ENCODE data around the gene VWA8. TPM values are rescaled to one million over a fixed set of nuclear protein-coding genes. Genes with fewer than 3 reads are reported as not detected.
"Not testable (repeated sequence)": the region's sequence is repeated elsewhere in the genome, so short reads cannot be mapped to it uniquely, and the experiment has no call there.

Gene VWA8
- total and polyA plus RNA-seq, 7 donors: 3.0 to 37.5 (median 24.7) TPM

DNA sequence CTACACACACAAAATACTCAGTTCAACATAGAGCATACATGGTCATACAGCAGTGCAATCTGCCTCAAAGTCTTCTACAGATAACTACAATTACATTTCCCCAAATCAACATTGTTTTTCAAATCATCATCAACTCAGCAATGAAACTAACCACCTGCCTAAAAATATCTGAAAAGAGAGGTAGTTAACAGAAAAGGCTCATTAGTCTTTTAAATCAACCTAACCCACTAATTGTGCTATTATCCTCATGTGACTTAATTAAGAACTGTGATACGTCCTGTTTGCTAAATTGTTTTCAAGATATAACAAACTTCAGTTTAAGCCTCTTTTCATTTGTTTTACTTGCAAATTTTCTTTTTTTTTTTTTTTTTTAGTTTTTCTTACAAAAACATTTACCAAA, 65.4 kb downstream of the VWA8 start:
- Histone ChIP-seq H3K27me3 (no peaks in the 10 kb centered on the region), H3K36me3 (peaks cover 0 to 7% (median 2%) of the 10 kb centered on the region in 4 donors), H3K4me3 (no peak overlapping the region), H3K4me1 (no peaks in the 10 kb centered on the region), H3K27ac (no peak overlapping the region), H3K9me3 (no peaks in the 10 kb centered on the region)
- WGBS, 2 donors: 94 to 98% methylated on average over 1 of the region's 1 CpG
- intact Hi-C loops (cut with DNase I): no loop called here
- TF ChIP-seq POLR2AphosphoS5 (IDR thresholded peaks at IDR 0.05) (no peak), POLR2A (IDR thresholded peaks at IDR 0.05) (no peak), EP300 (IDR thresholded peaks at IDR 0.05) (no peak)
- TF ChIP-seq, protein P1, sequence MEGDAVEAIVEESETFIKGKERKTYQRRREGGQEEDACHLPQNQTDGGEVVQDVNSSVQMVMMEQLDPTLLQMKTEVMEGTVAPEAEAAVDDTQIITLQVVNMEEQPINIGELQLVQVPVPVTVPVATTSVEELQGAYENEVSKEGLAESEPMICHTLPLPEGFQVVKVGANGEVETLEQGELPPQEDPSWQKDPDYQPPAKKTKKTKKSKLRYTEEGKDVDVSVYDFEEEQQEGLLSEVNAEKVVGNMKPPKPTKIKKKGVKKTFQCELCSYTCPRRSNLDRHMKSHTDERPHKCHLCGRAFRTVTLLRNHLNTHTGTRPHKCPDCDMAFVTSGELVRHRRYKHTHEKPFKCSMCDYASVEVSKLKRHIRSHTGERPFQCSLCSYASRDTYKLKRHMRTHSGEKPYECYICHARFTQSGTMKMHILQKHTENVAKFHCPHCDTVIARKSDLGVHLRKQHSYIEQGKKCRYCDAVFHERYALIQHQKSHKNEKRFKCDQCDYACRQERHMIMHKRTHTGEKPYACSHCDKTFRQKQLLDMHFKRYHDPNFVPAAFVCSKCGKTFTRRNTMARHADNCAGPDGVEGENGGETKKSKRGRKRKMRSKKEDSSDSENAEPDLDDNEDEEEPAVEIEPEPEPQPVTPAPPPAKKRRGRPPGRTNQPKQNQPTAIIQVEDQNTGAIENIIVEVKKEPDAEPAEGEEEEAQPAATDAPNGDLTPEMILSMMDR (IDR thresholded peaks at IDR 0.05): no peak
- DNase-seq: no peak

DNA sequence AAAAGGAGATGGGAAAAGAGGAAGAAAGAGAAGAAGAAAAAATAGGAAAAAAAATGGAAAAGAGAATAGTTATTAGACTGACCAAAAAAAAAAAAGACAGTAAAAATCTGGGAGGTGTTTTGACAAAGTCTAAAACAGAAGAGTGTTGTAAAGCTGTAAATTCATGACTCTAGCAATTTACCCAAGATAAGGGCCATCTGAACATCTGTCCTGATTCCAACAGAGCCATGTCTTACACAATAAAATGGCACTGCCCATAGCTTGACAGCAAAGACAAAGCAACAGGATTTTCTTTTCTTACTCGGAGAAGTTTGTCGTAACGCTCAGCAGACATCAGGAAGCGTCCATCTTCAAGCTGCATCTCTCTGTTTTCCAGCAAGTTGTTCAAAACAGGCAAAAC, 69.8 kb downstream of the VWA8 start:
- intact Hi-C loops (cut with DNase I): no loop called here
- Histone ChIP-seq H3K36me3 (peaks cover 0 to 12% (median 3%) of the 10 kb centered on the region in 4 donors), H3K4me3 (no peak overlapping the region), H3K9me3 (no peaks in the 10 kb centered on the region), H3K27me3 (no peaks in the 10 kb centered on the region), H3K27ac (no peak overlapping the region), H3K4me1 (no peaks in the 10 kb centered on the region)
- 23 to 63% methylated on average over 4 of the region's 4 CpGs for WGBS, 2 donors
- no peak for DNase-seq
- TF ChIP-seq POLR2AphosphoS5 (IDR thresholded peaks at IDR 0.05) (no peak), EP300 (IDR thresholded peaks at IDR 0.05) (no peak), POLR2A (IDR thresholded peaks at IDR 0.05) (no peak)
- TF ChIP-seq, protein P1 (IDR thresholded peaks at IDR 0.05): no peak

DNA sequence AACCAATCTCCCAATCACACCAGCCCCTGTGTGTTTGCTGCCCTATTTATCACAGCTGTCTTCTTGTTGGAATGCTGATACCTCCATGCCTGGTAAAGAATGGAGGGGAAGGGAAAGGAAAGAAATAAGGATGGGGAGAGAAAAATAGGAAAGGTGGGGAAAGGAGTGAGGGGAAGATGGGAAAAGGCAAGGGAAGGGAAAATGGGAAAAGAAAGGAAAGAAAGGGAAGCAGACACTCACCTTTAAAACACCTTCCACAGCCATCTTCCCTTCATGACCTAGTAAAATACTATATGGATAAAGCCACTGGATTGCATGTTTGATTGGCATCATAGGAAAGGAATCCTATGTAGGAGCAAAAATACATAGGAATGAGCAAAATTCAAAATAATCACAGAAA, 77.8 kb downstream of the VWA8 start:
- no peaks in the 10 kb centered on the region for H3K4me1 ChIP-seq
- no peak overlapping the region for H3K27ac ChIP-seq
- no peaks in the 10 kb centered on the region for H3K9me3 ChIP-seq
- intact Hi-C loops (cut with DNase I): no loop called here
- no peak for DNase-seq
- no peaks in the 10 kb centered on the region for H3K27me3 ChIP-seq
- no peak overlapping the region for H3K4me3 ChIP-seq
- TF ChIP-seq POLR2AphosphoS5 (IDR thresholded peaks at IDR 0.05) (no peak), POLR2A (IDR thresholded peaks at IDR 0.05) (no peak), EP300 (IDR thresholded peaks at IDR 0.05) (no peak)
- TF ChIP-seq, protein P1 (IDR thresholded peaks at IDR 0.05): no peak
- H3K36me3 ChIP-seq: peaks cover 0 to 30% (median 3%) of the 10 kb centered on the region in 4 donors

DNA sequence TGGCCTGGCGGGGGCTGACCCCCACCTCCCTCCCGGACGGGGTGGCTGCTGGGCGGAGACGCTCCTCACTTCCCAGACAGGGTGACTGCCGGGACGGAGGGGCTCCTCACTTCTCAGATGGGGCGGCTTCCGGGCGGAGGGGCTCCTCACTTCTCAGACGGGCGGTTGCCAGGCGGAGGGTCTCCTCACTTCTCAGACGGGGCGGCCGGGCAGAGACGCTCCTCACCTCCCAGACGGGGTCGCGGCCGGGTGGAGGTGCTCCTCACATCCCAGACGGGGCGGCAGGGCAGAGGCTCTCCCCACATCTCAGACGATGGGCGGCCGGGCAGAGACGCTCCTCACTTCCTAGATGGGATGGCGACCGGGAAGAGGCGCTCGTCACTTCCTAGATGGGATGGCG, 79.0 kb downstream of the VWA8 start:
- intact Hi-C loops (cut with DNase I): not testable (repeated sequence)

DNA sequence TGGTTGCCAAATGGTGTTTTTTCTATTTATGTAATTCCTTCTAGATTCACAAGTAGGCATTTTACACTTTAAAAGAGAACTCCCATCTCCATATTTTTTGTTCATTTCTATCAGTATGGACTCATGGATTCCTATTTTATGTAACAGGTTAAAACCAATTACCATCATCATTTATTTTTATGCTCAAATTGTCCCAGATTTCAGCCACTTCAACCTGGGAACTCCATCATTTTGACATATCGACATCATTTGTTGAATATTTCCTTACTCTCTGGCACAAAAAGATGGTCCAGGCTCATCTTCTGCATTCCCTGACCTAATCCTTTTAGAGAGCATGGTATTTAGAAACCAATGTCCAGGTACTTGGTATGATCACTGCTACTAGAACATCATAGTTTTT, 79.9 kb downstream of the VWA8 start:
- Histone ChIP-seq H3K36me3 (peaks cover 0 to 30% (median 3%) of the 10 kb centered on the region in 4 donors), H3K9me3 (no peaks in the 10 kb centered on the region), H3K4me1 (no peaks in the 10 kb centered on the region), H3K27me3 (no peaks in the 10 kb centered on the region), H3K4me3 (no peak overlapping the region), H3K27ac (no peak overlapping the region)
- WGBS, 2 donors: 99 to 100% methylated on average over 1 of the region's 1 CpG
- no peak for DNase-seq
- no peak for TF ChIP-seq POLR2AphosphoS5 (IDR thresholded peaks at IDR 0.05)
- TF ChIP-seq, protein P1 (IDR thresholded peaks at IDR 0.05): no peak
- intact Hi-C loops (cut with DNase I): no loop called here

More for the DNA sequence above, 79.0 kb downstream of the VWA8 start:
- H3K4me1 ChIP-seq, H3K4me3 ChIP-seq, H3K27me3 ChIP-seq, H3K27ac ChIP-seq, DNase-seq, H3K9me3 ChIP-seq: not testable (repeated sequence)
- 97 to 98% methylated on average over 27 to 30 of the region's 32 CpGs for WGBS, 2 donors
- peaks cover 0 to 30% (median 3%) of the 10 kb centered on the region in 4 donors for H3K36me3 ChIP-seq
